NB4 (cell line): Measurements from ENCODE around the gene NPPA.

Source experiments
- MYC ChIP-seq: IDR thresholded peaks from 2 replicates; pipeline ENCODE4 v1.6.1; 2011; ENCODE audit warnings: low read depth, low read length
- POLR2A ChIP-seq: IDR thresholded peaks from 2 replicates; pipeline ENCODE4 v1.6.1; 2011; ENCODE audit warnings: mild to moderate bottlenecking; ENCODE audit not compliant: insufficient read length; ENCODE audit errors: extremely low read depth
- TF ChIP-seq, protein P1 (sequence below): IDR thresholded peaks from one replicate; pipeline ENCODE4 v1.5.1; 2012; ENCODE audit warnings: low read depth, low read length

DNA sequence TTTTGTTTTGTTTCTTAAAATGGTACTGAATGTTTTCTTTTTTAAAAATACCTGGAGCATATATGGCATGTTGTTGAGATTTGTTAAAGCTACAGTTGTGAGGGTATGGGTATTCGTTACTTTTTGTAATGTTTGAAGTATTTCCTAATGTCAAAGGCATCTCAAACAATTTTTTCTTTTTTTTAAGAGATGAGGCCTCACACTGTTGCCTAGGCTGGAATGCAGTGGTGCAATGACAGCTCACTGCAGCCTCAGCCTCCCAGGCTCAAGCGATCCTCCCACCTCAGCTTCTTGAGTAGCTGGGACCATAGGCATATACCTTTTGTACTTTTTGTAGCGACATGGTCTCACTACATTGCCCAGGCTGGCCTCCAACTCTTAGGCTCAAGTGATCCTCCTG, 25.5 kb downstream of the NPPA start:
- TF ChIP-seq, protein P1, sequence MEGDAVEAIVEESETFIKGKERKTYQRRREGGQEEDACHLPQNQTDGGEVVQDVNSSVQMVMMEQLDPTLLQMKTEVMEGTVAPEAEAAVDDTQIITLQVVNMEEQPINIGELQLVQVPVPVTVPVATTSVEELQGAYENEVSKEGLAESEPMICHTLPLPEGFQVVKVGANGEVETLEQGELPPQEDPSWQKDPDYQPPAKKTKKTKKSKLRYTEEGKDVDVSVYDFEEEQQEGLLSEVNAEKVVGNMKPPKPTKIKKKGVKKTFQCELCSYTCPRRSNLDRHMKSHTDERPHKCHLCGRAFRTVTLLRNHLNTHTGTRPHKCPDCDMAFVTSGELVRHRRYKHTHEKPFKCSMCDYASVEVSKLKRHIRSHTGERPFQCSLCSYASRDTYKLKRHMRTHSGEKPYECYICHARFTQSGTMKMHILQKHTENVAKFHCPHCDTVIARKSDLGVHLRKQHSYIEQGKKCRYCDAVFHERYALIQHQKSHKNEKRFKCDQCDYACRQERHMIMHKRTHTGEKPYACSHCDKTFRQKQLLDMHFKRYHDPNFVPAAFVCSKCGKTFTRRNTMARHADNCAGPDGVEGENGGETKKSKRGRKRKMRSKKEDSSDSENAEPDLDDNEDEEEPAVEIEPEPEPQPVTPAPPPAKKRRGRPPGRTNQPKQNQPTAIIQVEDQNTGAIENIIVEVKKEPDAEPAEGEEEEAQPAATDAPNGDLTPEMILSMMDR: no peak
- TF ChIP-seq MYC (no peak), POLR2A (no peak)
